Epithelial cell of proximal tubule (primary cell): ENCODE results near the gene PFDN2. TPM values are rescaled to one million over a fixed set of nuclear protein-coding genes. Genes with fewer than 3 reads are reported as not detected.

ENCODE experiments used
- DNase-seq: peaks from one replicate; pipeline ENCODE4 v3.0.0-alpha.2; 2011; ENCODE audit warnings: low read depth
- H3K4me3 ChIP-seq: 2 replicates; pipeline ENCODE4 v1.5.1; 2011; ENCODE audit warnings: low read depth, mild to moderate bottlenecking, low read length
- CTCF ChIP-seq: conservative IDR thresholded peaks from 2 replicates; pipeline ENCODE4 v1.5.1; 2012; ENCODE audit warnings: low read depth, mild to moderate bottlenecking, low read length
- total RNA-seq: library from RNA; depleted of rRNA; stranded (reverse); fragments of >200 nt; gene quantifications from 2 replicates; pipeline ENCODE4 v1.2.3, GENCODE V29; 2015

Gene PFDN2
- total RNA-seq, 1 donor from 2014 or later, result 103 TPM

- TF ChIP-seq CTCF, result no peak
- peak overlapping the region; percentile 75 for H3K4me3 ChIP-seq
- no peak for DNase-seq
Observed at GRCh38 chr1:161158316-161159010, 40.6 kb upstream of the PFDN2 start.

GRCh38 chr1:161157867-161158266 lies 40.0 kb upstream of the PFDN2 start:
- no peak for DNase-seq
- no peak for TF ChIP-seq CTCF
- H3K4me3 ChIP-seq, result no peak overlapping the region

- peak within 1 kb of the TSS; percentile 71 for H3K4me3 ChIP-seq
- DNase-seq, result peak; percentile 78
- no peak for TF ChIP-seq CTCF
Observed at GRCh38 chr1:161153682-161154337, 36.0 kb upstream of the PFDN2 start, which contains the start of gene UFC1. Gene UFC1 (plus strand): TSS chr1:161153978. CDS start chr1:161153998, 20 bp downstream.

- DNase-seq, result no peak
- H3K4me3 ChIP-seq, result peak overlapping the region; percentile 71
- TF ChIP-seq CTCF, result no peak
Observed at GRCh38 chr1:161153176-161153575, 35.3 kb upstream of the PFDN2 start.

GRCh38 chr1:161145832-161146231 lies 28.0 kb upstream of the PFDN2 start:
- DNase-seq, result no peak
- no peak overlapping the region for H3K4me3 ChIP-seq
- TF ChIP-seq CTCF, result no peak

GRCh38 chr1:161140755-161141400 lies 23.0 kb upstream of the PFDN2 start:
- TF ChIP-seq CTCF, result no peak
- no peak overlapping the region for H3K4me3 ChIP-seq
- no peak for DNase-seq
